Esophagus muscularis mucosa (tissue), 3 donors: ENCODE results near the gene TTLL5.

Experiments used
- CTCF ChIP-seq, 3 experiments: fragments of 200-600 bp in 2 of 3; fragments of 450-650 bp in 1 of 3; sonication (generic) in 2 of 3; IDR thresholded peaks; one replicate each; pipeline ENCODE4 v1.5.1; 2017 to 2019; ENCODE audit warnings: antibody characterized with exemption in 3 of 3, mild to moderate bottlenecking in 2 of 3, moderate library complexity in 1 of 3
- POLR2A ChIP-seq: fragments of 450-650 bp; IDR thresholded peaks from one replicate; pipeline ENCODE4 v1.6.1; 2017; ENCODE audit warnings: antibody characterized with exemption, moderate library complexity, mild to moderate bottlenecking, low read depth
- POLR2AphosphoS5 ChIP-seq, 2 donors: sonication (generic); formaldehyde crosslinking; IDR thresholded peaks; one replicate each; pipeline ENCODE4 v1.6.1; 2017; ENCODE audit warnings: antibody characterized with exemption in 2 of 2

DNA sequence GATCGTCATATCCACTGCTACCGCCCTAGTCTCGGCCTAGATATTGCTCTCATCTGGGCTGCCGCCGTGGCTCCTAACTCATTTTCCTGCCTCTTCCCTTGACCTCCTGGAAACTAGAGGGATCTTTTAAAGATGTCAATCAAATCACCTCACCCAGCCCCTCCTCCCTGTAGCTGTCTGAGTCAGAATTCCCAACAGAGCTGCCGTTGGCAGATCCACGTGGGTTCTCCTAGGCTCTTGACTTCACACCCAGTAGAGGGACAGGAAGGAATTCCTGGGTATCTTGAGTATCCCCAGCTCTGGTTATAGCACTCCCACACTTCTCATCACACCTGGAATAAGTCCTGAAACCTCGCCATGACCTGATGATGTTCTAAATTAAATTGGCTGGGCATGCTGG is 308.8 kb downstream of the TTLL5 start:
- TF ChIP-seq CTCF (IDR thresholded peaks at IDR 0.05) (no peak), POLR2AphosphoS5 (IDR thresholded peaks at IDR 0.05) (no peak), POLR2A (no peak)
